ENCODE results near the gene SLC4A1. TPM values are rescaled to one million over a fixed set of nuclear protein-coding genes. Genes with fewer than 3 reads are reported as not detected.
A peak's percentile ranks its signal among the peaks of the same experiment; 100 is the strongest.

The SLC4A1 gene
- total RNA-seq, 1 experiment from 2014 or later, result not detected

- TF ChIP-seq, protein P1, sequence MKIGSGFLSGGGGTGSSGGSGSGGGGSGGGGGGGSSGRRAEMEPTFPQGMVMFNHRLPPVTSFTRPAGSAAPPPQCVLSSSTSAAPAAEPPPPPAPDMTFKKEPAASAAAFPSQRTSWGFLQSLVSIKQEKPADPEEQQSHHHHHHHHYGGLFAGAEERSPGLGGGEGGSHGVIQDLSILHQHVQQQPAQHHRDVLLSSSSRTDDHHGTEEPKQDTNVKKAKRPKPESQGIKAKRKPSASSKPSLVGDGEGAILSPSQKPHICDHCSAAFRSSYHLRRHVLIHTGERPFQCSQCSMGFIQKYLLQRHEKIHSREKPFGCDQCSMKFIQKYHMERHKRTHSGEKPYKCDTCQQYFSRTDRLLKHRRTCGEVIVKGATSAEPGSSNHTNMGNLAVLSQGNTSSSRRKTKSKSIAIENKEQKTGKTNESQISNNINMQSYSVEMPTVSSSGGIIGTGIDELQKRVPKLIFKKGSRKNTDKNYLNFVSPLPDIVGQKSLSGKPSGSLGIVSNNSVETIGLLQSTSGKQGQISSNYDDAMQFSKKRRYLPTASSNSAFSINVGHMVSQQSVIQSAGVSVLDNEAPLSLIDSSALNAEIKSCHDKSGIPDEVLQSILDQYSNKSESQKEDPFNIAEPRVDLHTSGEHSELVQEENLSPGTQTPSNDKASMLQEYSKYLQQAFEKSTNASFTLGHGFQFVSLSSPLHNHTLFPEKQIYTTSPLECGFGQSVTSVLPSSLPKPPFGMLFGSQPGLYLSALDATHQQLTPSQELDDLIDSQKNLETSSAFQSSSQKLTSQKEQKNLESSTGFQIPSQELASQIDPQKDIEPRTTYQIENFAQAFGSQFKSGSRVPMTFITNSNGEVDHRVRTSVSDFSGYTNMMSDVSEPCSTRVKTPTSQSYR (CRISPR knock-in tag; IDR thresholded peaks at IDR 0.05), result no peak
- TF ChIP-seq HMGXB4 (CRISPR knock-in tag; IDR thresholded peaks at IDR 0.05), result no peak
- no peak for TF ChIP-seq ZNF219 (CRISPR knock-in tag; IDR thresholded peaks at IDR 0.05; ENCODE audit: borderline replicate concordance)
- no peak for TF ChIP-seq OVOL2 (CRISPR knock-in tag; IDR thresholded peaks at IDR 0.05; ENCODE audit: borderline replicate concordance)
- no peak for TF ChIP-seq ATF2 (CRISPR knock-in tag; IDR thresholded peaks at IDR 0.05; ENCODE audit: borderline replicate concordance, low read depth)
Observed at GRCh38 chr17:44310609-44311376, 42.9 kb upstream of the SLC4A1 start (continued).

- CTCF ChIA-PET, result interaction anchor here (0.6 to 3.2 kb wide), 11 partner anchors 14 to 362 kb away, joined by 3 to 18 read pairs (median 6); partner anchors contain the start of genes FAM171A2, GRN and SLC25A39
- Mint-ChIP-seq H3K27ac (no peak overlapping the region), H3K4me1 (peaks cover 45% of the 10 kb centered on the region)
Observed at GRCh38 chr17:44310188-44310587, 42.3 kb upstream of the SLC4A1 start.

More at GRCh38 chr17:44310188-44310587, 42.3 kb upstream of the SLC4A1 start:
- POLR2A ChIA-PET, result interaction anchor here (0.7 kb wide), 1 partner anchor 88 kb away, joined by 3 read pairs; no protein-coding TSS in a partner anchor
- TF ChIP-seq PRRX2 (CRISPR knock-in tag; IDR thresholded peaks at IDR 0.05) (no peak), SMAD3 (CRISPR knock-in tag; IDR thresholded peaks at IDR 0.05; ENCODE audit: borderline replicate concordance) (no peak), ZNF396 (CRISPR knock-in tag; IDR thresholded peaks at IDR 0.05; ENCODE audit: borderline replicate concordance) (no peak), SMAD4 (CRISPR knock-in tag; IDR thresholded peaks at IDR 0.05) (no peak), MAX (CRISPR knock-in tag; IDR thresholded peaks at IDR 0.05) (no peak), RORB (CRISPR knock-in tag; IDR thresholded peaks at IDR 0.05) (no peak), ZNF423 (CRISPR knock-in tag; IDR thresholded peaks at IDR 0.05) (no peak)
- TF ChIP-seq, protein P2, sequence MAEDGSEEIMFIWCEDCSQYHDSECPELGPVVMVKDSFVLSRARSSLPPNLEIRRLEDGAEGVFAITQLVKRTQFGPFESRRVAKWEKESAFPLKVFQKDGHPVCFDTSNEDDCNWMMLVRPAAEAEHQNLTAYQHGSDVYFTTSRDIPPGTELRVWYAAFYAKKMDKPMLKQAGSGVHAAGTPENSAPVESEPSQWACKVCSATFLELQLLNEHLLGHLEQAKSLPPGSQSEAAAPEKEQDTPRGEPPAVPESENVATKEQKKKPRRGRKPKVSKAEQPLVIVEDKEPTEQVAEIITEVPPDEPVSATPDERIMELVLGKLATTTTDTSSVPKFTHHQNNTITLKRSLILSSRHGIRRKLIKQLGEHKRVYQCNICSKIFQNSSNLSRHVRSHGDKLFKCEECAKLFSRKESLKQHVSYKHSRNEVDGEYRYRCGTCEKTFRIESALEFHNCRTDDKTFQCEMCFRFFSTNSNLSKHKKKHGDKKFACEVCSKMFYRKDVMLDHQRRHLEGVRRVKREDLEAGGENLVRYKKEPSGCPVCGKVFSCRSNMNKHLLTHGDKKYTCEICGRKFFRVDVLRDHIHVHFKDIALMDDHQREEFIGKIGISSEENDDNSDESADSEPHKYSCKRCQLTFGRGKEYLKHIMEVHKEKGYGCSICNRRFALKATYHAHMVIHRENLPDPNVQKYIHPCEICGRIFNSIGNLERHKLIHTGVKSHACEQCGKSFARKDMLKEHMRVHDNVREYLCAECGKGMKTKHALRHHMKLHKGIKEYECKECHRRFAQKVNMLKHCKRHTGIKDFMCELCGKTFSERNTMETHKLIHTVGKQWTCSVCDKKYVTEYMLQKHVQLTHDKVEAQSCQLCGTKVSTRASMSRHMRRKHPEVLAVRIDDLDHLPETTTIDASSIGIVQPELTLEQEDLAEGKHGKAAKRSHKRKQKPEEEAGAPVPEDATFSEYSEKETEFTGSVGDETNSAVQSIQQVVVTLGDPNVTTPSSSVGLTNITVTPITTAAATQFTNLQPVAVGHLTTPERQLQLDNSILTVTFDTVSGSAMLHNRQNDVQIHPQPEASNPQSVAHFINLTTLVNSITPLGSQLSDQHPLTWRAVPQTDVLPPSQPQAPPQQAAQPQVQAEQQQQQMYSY (CRISPR knock-in tag; IDR thresholded peaks at IDR 0.05), result no peak
- TF ChIP-seq, protein P3, sequence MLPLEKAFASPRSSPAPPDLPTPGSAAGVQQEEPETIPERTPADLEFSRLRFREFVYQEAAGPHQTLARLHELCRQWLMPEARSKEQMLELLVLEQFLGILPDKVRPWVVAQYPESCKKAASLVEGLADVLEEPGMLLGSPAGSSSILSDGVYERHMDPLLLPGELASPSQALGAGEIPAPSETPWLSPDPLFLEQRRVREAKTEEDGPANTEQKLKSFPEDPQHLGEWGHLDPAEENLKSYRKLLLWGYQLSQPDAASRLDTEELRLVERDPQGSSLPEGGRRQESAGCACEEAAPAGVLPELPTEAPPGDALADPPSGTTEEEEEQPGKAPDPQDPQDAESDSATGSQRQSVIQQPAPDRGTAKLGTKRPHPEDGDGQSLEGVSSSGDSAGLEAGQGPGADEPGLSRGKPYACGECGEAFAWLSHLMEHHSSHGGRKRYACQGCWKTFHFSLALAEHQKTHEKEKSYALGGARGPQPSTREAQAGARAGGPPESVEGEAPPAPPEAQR (CRISPR knock-in tag; IDR thresholded peaks at IDR 0.05), result no peak
- TF ChIP-seq, protein P4, sequence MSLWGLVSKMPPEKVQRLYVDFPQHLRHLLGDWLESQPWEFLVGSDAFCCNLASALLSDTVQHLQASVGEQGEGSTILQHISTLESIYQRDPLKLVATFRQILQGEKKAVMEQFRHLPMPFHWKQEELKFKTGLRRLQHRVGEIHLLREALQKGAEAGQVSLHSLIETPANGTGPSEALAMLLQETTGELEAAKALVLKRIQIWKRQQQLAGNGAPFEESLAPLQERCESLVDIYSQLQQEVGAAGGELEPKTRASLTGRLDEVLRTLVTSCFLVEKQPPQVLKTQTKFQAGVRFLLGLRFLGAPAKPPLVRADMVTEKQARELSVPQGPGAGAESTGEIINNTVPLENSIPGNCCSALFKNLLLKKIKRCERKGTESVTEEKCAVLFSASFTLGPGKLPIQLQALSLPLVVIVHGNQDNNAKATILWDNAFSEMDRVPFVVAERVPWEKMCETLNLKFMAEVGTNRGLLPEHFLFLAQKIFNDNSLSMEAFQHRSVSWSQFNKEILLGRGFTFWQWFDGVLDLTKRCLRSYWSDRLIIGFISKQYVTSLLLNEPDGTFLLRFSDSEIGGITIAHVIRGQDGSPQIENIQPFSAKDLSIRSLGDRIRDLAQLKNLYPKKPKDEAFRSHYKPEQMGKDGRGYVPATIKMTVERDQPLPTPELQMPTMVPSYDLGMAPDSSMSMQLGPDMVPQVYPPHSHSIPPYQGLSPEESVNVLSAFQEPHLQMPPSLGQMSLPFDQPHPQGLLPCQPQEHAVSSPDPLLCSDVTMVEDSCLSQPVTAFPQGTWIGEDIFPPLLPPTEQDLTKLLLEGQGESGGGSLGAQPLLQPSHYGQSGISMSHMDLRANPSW (CRISPR knock-in tag; conservative IDR thresholded peaks at IDR 0.05; ENCODE audit: low read depth), result no peak
- TF ChIP-seq, protein P5, sequence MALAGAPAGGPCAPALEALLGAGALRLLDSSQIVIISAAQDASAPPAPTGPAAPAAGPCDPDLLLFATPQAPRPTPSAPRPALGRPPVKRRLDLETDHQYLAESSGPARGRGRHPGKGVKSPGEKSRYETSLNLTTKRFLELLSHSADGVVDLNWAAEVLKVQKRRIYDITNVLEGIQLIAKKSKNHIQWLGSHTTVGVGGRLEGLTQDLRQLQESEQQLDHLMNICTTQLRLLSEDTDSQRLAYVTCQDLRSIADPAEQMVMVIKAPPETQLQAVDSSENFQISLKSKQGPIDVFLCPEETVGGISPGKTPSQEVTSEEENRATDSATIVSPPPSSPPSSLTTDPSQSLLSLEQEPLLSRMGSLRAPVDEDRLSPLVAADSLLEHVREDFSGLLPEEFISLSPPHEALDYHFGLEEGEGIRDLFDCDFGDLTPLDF (CRISPR knock-in tag; IDR thresholded peaks at IDR 0.05), result no peak
- TF ChIP-seq, protein P6, sequence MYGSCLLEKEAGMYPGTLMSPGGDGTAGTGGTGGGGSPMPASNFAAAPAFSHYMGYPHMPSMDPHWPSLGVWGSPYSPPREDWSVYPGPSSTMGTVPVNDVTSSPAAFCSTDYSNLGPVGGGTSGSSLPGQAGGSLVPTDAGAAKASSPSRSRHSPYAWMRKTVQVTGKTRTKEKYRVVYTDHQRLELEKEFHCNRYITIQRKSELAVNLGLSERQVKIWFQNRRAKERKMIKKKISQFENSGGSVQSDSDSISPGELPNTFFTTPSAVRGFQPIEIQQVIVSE (CRISPR knock-in tag; IDR thresholded peaks at IDR 0.05; ENCODE audit: borderline replicate concordance), result no peak
- DNase-seq (ENCODE audit: low spot score) (no peak), ATAC-seq (no peak)
- Mint-ChIP-seq H3K36me3 (no peaks in the 10 kb centered on the region), H3K27me3 (ENCODE audit: low read depth) (peaks cover 27% of the 10 kb centered on the region), H3K4me3 (peak overlapping the region; percentile 32; the same call in 1 of the 2 replicates), H3K9me3 (no peaks in the 10 kb centered on the region)
